GM12878 (cell line): Measurements from ENCODE around the gene RABL6. TPM values are rescaled to one million over a fixed set of nuclear protein-coding genes. Genes with fewer than 3 reads are reported as not detected.

Source experiments
- ATAC-seq: fragments of 200-7000 bp; cut with Tn5 transposase; 3 replicates; pipeline ENCODE4 v1.9.1; 2020; ENCODE audit warnings: mild to moderate bottlenecking, moderate library complexity
- BruUV-seq: library from RNA; stranded (reverse); fragments of 400-500 nt; replicated peaks from 2 replicates; lab custom pipeline; 2021; lab: Mats Ljungman, UMichigan
- CTCF ChIA-PET: fragments of 300-600 bp; sonication (Branson Sonifier 250); formaldehyde crosslinking; extraction: SDS; loops from one replicate; lab custom pipeline; 2021; ENCODE audit warnings: inconsistent platforms; lab: Yijun Ruan, JAX
- POLR2A ChIA-PET: fragments of 350-600 bp; formaldehyde crosslinking; extraction: SDS; loops from one replicate; lab custom pipeline; 2021; ENCODE audit warnings: inconsistent platforms; lab: Charles Lee
- RAD21 ChIA-PET: fragments of 300-600 bp; sonication (Branson Sonifier 250); formaldehyde crosslinking; loops from one replicate; lab custom pipeline; 2023; ENCODE audit warnings: antibody characterized with exemption; ENCODE audit not compliant: unreplicated experiment; lab: Charles Lee
- SMC1A ChIA-PET: fragments of 300-600 bp; sonication (Branson Sonifier 250); formaldehyde crosslinking; loops from one replicate; lab custom pipeline; 2023; ENCODE audit not compliant: unreplicated experiment, uncharacterized antibody; lab: Charles Lee
- DNase-seq: peaks from one replicate; pipeline ENCODE4 v3.0.0-alpha.2; 2011; ENCODE audit warnings: low read depth, low spot score
- FAIRE-seq: peaks from 3 replicates; lab custom pipeline; 2011; peaks lifted over from hg19 to GRCh38; lab: Jason Lieb, UNC
- H2AFZ ChIP-seq: 2 replicates; pipeline ENCODE4 v1.6.0; 2011; ENCODE audit warnings: low read depth, low read length, control low read depth; ENCODE audit not compliant: control insufficient read depth
- H3K27ac ChIP-seq: 2 replicates; pipeline ENCODE4 v1.5.1; 2011; ENCODE audit warnings: control low read depth; ENCODE audit not compliant: control insufficient read depth, insufficient read depth
- H3K27me3 ChIP-seq, 2 experiments: replicated peaks in 1 of 2; 2 replicates each; pipeline versions ENCODE4 v1.6.0 to v1.6.1; 2011; ENCODE audit warnings: low read length in 1 of 2; ENCODE audit not compliant: control insufficient read depth in 2 of 2, insufficient read depth in 2 of 2
- H3K36me3 ChIP-seq, 2 experiments: 2 replicates each; pipeline ENCODE4 v1.5.1; 2011; ENCODE audit warnings: low read length in 1 of 2; ENCODE audit not compliant: control insufficient read depth in 2 of 2, insufficient read depth in 2 of 2
- H3K4me1 ChIP-seq: 2 replicates; pipeline ENCODE4 v1.6.1; 2011; ENCODE audit warnings: mild to moderate bottlenecking, low read length, moderate library complexity, mixed read lengths; ENCODE audit not compliant: control insufficient read depth, insufficient read depth
- H3K4me2 ChIP-seq: 2 replicates; pipeline ENCODE4 v1.6.0; 2011; ENCODE audit warnings: control low read depth; ENCODE audit not compliant: control insufficient read depth, insufficient read depth
- H3K4me3 ChIP-seq: fragments of 200-600 bp; sonication (generic); 2 replicates; pipeline ENCODE4 v1.5.1; 2016
- H3K79me2 ChIP-seq: 2 replicates; pipeline ENCODE4 v1.6.0; 2011; ENCODE audit warnings: low read length; ENCODE audit not compliant: control insufficient read depth, insufficient read depth
- H3K9ac ChIP-seq: 2 replicates; pipeline ENCODE4 v1.8.0; 2011; ENCODE audit warnings: low read length, control low read depth, mixed read lengths; ENCODE audit not compliant: control insufficient read depth, insufficient read depth
- H3K9me3 ChIP-seq: replicated peaks from 3 replicates; pipeline ENCODE4 v1.5.1; 2011; ENCODE audit warnings: mild to moderate bottlenecking, low read length; ENCODE audit not compliant: control insufficient read depth, insufficient read depth
- H4K20me1 ChIP-seq: 2 replicates; pipeline ENCODE4 v1.6.0; 2011; ENCODE audit not compliant: control insufficient read depth, insufficient read depth
- ASH2L ChIP-seq: fragments of 300-600, 200-600 bp; sonication (generic); IDR thresholded peaks from 2 replicates; pipeline ENCODE4 v1.6.1; 2017; ENCODE audit warnings: low read depth, mild to moderate bottlenecking, borderline replicate concordance
- ATF2 ChIP-seq: IDR thresholded peaks from 2 replicates; pipeline ENCODE4 v1.6.1; 2012; ENCODE audit warnings: low read length, inconsistent platforms
- CEBPB ChIP-seq, 2 experiments: fragments of 150-350 bp in 1 of 2; IDR thresholded peaks; 2 replicates each; pipeline ENCODE4 v1.6.1; 2012 to 2014; ENCODE audit warnings: low read depth in 2 of 2, low read length in 2 of 2, borderline replicate concordance in 1 of 2, inconsistent platforms in 1 of 2
- E2F4 ChIP-seq: IDR thresholded peaks from 2 replicates; pipeline ENCODE4 v1.6.1; 2012; ENCODE audit warnings: low read depth, low read length, improper control_type of control experiment
- HDAC2 ChIP-seq: fragments of 200-600 bp; sonication (generic); IDR thresholded peaks from 2 replicates; pipeline ENCODE4 v1.6.1; 2017
- MXI1 ChIP-seq: fragments of 150-350 bp; IDR thresholded peaks from 2 replicates; pipeline ENCODE4 v1.6.1; 2011; ENCODE audit warnings: low read depth, mild to moderate bottlenecking, inconsistent platforms, low read length, improper control_type of control experiment
- MYB ChIP-seq: fragments of 150-350 bp; IDR thresholded peaks from 2 replicates; pipeline ENCODE4 v1.6.1; 2014; ENCODE audit warnings: mild to moderate bottlenecking, low read depth, low read length, borderline replicate concordance
- NBN ChIP-seq: fragments of 450-650 bp; IDR thresholded peaks from 2 replicates; pipeline ENCODE4 v1.6.1; 2016
- NFYB ChIP-seq: IDR thresholded peaks from 2 replicates; pipeline ENCODE4 v1.6.1; 2011; ENCODE audit warnings: low read depth, mild to moderate bottlenecking, low read length, improper control_type of control experiment, moderate library complexity; ENCODE audit not compliant: insufficient read depth
- PAX8 ChIP-seq: fragments of 450-650 bp; IDR thresholded peaks from 2 replicates; pipeline ENCODE4 v1.6.1; 2017; ENCODE audit warnings: mild to moderate bottlenecking, moderate library complexity
- RB1 ChIP-seq: fragments of 450-650 bp; formaldehyde crosslinking; IDR thresholded peaks from 2 replicates; pipeline ENCODE4 v1.6.1; 2017; ENCODE audit warnings: mild to moderate bottlenecking, borderline replicate concordance
- RELA ChIP-seq: fragments of 450-650 bp; IDR thresholded peaks from 2 replicates; pipeline ENCODE4 v1.8.0; 2014; ENCODE audit warnings: borderline replicate concordance; ENCODE audit not compliant: partially characterized antibody
- SIN3A ChIP-seq: IDR thresholded peaks from 2 replicates; pipeline ENCODE4 v1.6.1; 2012; ENCODE audit warnings: low read depth, low read length, improper control_type of control experiment
- SIX5 ChIP-seq: IDR thresholded peaks from 2 replicates; pipeline ENCODE4 v1.6.1; 2011; ENCODE audit warnings: mild to moderate bottlenecking, low read depth, low read length, moderate library complexity; ENCODE audit not compliant: severe bottlenecking
- STAT1 ChIP-seq: fragments of 450-650 bp; conservative IDR thresholded peaks from 2 replicates; pipeline ENCODE4 v1.6.1; 2014; ENCODE audit warnings: antibody characterized with exemption, mild to moderate bottlenecking
- SUZ12 ChIP-seq: fragments of 200-600 bp; sonication (generic); IDR thresholded peaks from one replicate; pipeline ENCODE4 v1.6.1; 2018; ENCODE audit warnings: antibody characterized with exemption, mild to moderate bottlenecking; ENCODE audit not compliant: unreplicated experiment
- TCF3 ChIP-seq: IDR thresholded peaks from 2 replicates; pipeline ENCODE4 v1.6.1; 2012; ENCODE audit warnings: low read depth, mild to moderate bottlenecking, low read length, borderline replicate concordance; ENCODE audit not compliant: insufficient read depth
- WRNIP1 ChIP-seq: IDR thresholded peaks from 2 replicates; pipeline ENCODE4 v1.6.1; 2011; ENCODE audit warnings: low read depth, low read length, improper control_type of control experiment, borderline replicate concordance
- WGBS: methylation state at CpG from one replicate; pipeline ENCODE4 v1.1.6; 2016; ENCODE audit warnings: low lambda C conversion rate; ENCODE audit not compliant: insufficient replicate concordance, insufficient coverage; ENCODE audit errors: missing lambda C conversion rate; 5-methylcytosine and 5-hydroxymethylcytosine counted together
- in situ Hi-C: fragments of 300-500 bp; cut with MboI; formaldehyde crosslinking; loops from 9 replicates; pipeline ENCODE4 v1.14.3; 2018; ENCODE audit warnings: mixed read lengths
- intact Hi-C: fragments of 100-400 bp; cut with micrococcal nuclease; formaldehyde crosslinking; loops from one replicate; pipeline ENCODE4 v1.14.2; 2022; ENCODE audit not compliant: unreplicated experiment
- polyA plus RNA-seq, 11 experiments: library from polyadenylated mRNA; depleted of rRNA in 4 of 11; unstranded in 6 of 11; stranded (reverse) in 5 of 11; fragments of >200 nt; fragmentation: Nextera tagmentation in 4 of 11; fragmentation: Illumina TruSeq in 1 of 11; extraction: Ambion mirVana in 4 of 11; extraction: Trizol in 1 of 11; gene quantifications; 1 replicate in 1 of 11; 2 replicates in 10 of 11; pipeline versions ENCODE4 v1.2.1 to v1.2.3, GENCODE V29; 2011 to 2016; ENCODE audit warnings: inconsistent platforms in 2 of 11, missing spikeins in 2 of 11, low read depth in 1 of 11
- total RNA-seq, 4 experiments: library from RNA; depleted of rRNA in 3 of 4; stranded (reverse); fragments of >200 nt in 3 of 4; fragmentation: Illumina TruSeq in 1 of 4; extraction: Trizol in 1 of 4; gene quantifications; 2 replicates each; pipeline versions ENCODE4 v1.2.1 to v1.2.3, GENCODE V29; 2013 to 2021

RABL6 gene
- total and polyA plus RNA-seq, 10 of the 15 experiments (the other 5 are each of a cell fraction or from before 2014, with no cell fraction given): 1.4 to 134 (median 42.7) TPM

GRCh38 chr9:136885950-136886578 lies 78.3 kb downstream of the RABL6 start, which contains the start of gene TRAF2 (continued):
- no peak for TF ChIP-seq TCF3
- TF ChIP-seq NFYB: peak; percentile 100

DNA sequence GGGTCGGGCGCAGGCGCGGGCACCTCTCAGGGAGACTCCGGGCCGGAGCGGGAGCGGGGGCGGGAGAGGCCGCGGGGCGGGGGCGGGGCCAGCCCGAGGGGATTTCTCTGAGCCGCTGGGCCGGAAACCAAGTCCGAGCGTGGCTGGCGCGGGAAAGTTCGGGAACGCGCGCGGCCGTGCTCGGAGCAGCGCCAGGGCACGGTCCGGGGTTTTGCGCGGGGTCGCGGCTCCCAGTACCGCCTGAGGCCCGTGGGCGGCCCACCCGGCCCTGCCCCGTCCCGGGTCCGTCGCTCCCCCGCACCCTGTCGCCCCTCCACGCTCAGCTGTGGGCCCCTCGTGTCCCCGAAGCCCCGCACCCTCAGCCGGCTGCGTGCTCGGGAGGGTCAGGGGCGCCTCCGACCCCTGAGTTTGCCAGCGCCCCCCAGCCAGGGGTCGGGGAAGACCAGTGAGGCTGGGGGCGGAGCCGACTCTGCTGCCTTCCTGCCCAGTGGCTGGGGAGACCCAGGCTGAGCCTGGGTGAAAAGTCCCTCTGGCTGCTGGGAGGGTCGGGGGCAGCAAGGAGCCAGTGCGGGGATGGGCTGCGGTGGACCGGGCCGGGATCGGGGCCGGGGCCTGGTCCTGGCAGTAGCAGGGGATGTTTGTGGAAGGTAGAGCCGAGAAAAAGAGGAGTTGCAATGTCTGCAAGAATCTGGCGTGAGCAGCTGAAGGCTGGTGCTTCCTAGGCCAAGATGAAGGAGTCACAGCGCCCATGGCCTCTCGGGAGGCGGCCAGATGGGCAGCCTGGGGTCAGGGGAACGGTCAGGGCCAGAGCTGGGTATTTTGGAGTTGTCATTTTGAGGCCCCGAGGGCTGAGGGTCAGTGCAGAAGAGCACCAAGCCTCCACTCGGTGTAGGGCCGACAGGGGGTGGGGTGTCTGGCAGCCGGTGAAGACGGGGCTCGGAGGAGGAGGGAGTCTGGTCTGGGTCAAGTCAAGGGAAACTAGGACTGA lies 79.2 kb downstream of the RABL6 start:
- Histone ChIP-seq H3K27me3 (no peaks in the 10 kb centered on the region), H4K20me1 (no peaks in the 10 kb centered on the region; the same call in 1 of the 2 replicates), H3K9ac (peak overlapping the region; percentile 96), H3K4me3 (peak overlapping the region; percentile 100), H3K4me1 (peaks cover 24% of the 10 kb centered on the region), H3K4me2 (peak overlapping the region; percentile 95), H2AFZ (peak overlapping the region; percentile 12), H3K36me3 (peaks cover 6% of the 10 kb centered on the region in 2 experiments; a peak in 3 of 4 replicates), H3K9me3 (no peaks in the 10 kb centered on the region), H3K27ac (peak overlapping the region; percentile 98), H3K79me2 (peaks cover 61% of the 10 kb centered on the region)
- CTCF ChIA-PET: interaction anchor here (1.6 to 6.9 kb wide), 7 partner anchors 12 to 120 kb away, joined by 3 to 46 read pairs (median 13); partner anchors contain the start of genes AJM1, C8G and FBXW5
- SMC1A ChIA-PET: interaction anchor here (8.0 kb wide), 1 partner anchor 14 kb away, joined by 70 read pairs; no protein-coding TSS in a partner anchor
- DNase-seq (no peak), ATAC-seq (peak; percentile 24), FAIRE-seq (no peak)
- under 1% methylated on average over 48 of the region's 76 CpGs for WGBS
- intact Hi-C loops: loop anchor here (2.0 to 10.0 kb wide), 2 partner anchors 16 to 82 kb away; partner anchors contain the start of gene RABL6
- in situ Hi-C loops: no loop called here
- BruUV-seq: TSS peak; percentile 80
- POLR2A ChIA-PET: interaction anchor here (0.5 to 3.5 kb wide), 9 partner anchors 14 to 265 kb away, joined by 3 to 27 read pairs (median 4); partner anchors contain the start of genes C8G and FBXW5
- RAD21 ChIA-PET: interaction anchor here (1.7 to 4.4 kb wide), 3 partner anchors 12 to 40 kb away, joined by 5 to 30 read pairs (median 18); no protein-coding TSS in a partner anchor
- TF ChIP-seq ATF2: no peak
- TF ChIP-seq E2F4: 0 out of 2 replicates have a peak, but pooled peaks have one; percentile 31
- TF ChIP-seq HDAC2: no peak
- TF ChIP-seq ASH2L: no peak
- no peak for TF ChIP-seq WRNIP1
- TF ChIP-seq STAT1: no peak
- TF ChIP-seq SIX5: no peak
- no peak for TF ChIP-seq PAX8
- no peak for TF ChIP-seq CEBPB (IDR thresholded peaks at IDR 0.05; ENCODE audit: borderline replicate concordance in 1 of 2, low read depth in 2 of 2, low read length in 2 of 2)
- 0 out of 2 replicates have a peak, but pooled peaks have one; percentile 44 for TF ChIP-seq NBN
- TF ChIP-seq RELA: no peak
- TF ChIP-seq SIN3A: peak; percentile 54
- no peak for TF ChIP-seq MXI1
- TF ChIP-seq RB1: no peak; the same call in 1 of the 2 replicates
- no peak for TF ChIP-seq SUZ12
- TF ChIP-seq MYB: no peak
